ENCODE results near the gene ZNFX1.

- no peak for TF ChIP-seq CTCF (conservative IDR thresholded peaks at IDR 0.05)
- no peak for TF ChIP-seq ZFX (IDR thresholded peaks at IDR 0.05)
These were observed 146 bp downstream of the ZNFX1 start for GRCh38 chr20:49277786-49278035.
